ENCODE results near the gene MTHFD1L. TPM values are rescaled to one million over a fixed set of nuclear protein-coding genes. Genes with fewer than 3 reads are reported as not detected.
A peak's percentile ranks its signal among the peaks of the same experiment; 100 is the strongest.

Gene MTHFD1L
- total and polyA plus RNA-seq, 7 experiments from 2014 or later: 5.7 to 57.8 (median 7.8) TPM

DNA sequence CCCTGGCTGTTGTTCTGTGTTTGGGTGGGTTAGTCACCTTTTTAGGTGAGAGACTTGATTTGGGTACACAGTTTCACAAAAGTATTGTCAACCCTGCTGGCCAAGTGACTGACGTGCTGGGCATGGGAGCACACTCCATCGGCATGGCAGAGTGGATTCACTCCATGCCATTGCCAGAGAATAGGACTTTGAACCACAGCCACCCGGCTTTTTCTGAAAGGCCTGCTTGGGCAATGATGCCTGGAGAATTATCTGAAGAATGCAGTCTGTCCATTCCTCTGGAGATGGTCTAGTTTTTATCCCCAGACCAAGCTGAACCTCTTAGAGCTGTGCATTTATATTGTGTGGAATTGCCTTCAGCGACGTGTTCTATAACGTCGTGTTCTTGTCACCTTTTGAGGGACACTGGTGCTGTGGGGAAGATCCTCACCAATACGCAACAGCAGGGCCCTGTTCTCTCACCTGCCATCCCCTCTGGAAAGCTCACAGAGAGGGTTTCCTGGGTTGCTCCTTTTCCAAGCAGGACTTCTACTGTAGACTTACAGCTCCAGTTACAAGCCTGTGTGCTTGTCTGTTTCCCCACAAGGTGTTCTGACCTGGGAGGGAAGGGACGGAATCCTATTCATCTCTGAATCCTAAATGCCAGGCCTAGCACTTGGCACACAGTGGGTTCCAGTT is 190.9 kb downstream of the MTHFD1L start:
- no peak for ATAC-seq
- ChIA-PET CTCF (interaction anchor here (0.6 kb wide), 1 partner anchor 1185 kb away, joined by 3 read pairs; no protein-coding TSS in a partner anchor), POLR2A (no interaction called here)
- H3K27me3 Mint-ChIP-seq: no peaks in the 10 kb centered on the region
- no peaks in the 10 kb centered on the region for H3K4me1 Mint-ChIP-seq
- Histone ChIP-seq H3K27ac (ENCODE audit: low read depth, low read length) (no peak overlapping the region), H3K36me3 (ENCODE audit: control insufficient read depth in 2 of 3, insufficient read depth in 3 of 3, low read length in 3 of 3) (no peaks in the 10 kb centered on the region), H3K4me1 (ENCODE audit: control insufficient read depth in 2 of 2, insufficient read depth in 2 of 2, low read length in 2 of 2) (no peaks in the 10 kb centered on the region), H3K4me3 (ENCODE audit: low read length) (no peak overlapping the region), H3K27me3 (ENCODE audit: control insufficient read depth in 2 of 2, insufficient read depth in 2 of 2, low read length in 2 of 2) (no peaks in the 10 kb centered on the region), H3K9me3 (ENCODE audit: control insufficient read depth in 2 of 3, low read length in 3 of 3) (no peaks in the 10 kb centered on the region)
- no peak overlapping the region for H3K27ac Mint-ChIP-seq
- H3K9me3 Mint-ChIP-seq: no peaks in the 10 kb centered on the region
- intact Hi-C loops (cut with micrococcal nuclease): no loop called here
- no peak for DNase-seq
- H3K4me3 Mint-ChIP-seq: no peak overlapping the region
- peaks cover under 1 to 11% (median 5%) of the 10 kb centered on the region in 5 donors for H3K36me3 Mint-ChIP-seq

DNA sequence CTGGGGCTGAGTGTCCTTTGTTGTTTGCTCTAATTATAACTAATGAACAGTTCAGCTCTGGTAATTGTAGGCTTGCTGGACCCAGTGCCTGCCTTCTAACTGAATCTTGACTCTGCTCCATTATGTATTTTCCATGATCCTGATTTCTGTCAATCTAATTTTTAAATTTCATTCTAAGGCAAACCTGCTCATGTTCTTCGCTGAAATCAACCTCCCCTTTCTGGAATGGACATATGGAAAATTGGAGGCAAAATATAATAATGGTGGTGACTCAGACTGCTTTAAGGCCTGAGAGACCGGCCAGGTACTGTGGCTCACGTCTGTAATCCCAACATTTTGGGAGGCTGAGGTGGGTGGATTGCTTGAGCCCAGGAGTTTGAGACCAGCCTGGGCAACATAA is 191.6 kb downstream of the MTHFD1L start:
- Histone ChIP-seq H3K9me3 (ENCODE audit: control insufficient read depth in 2 of 3, low read length in 3 of 3) (no peaks in the 10 kb centered on the region), H3K4me3 (ENCODE audit: low read length) (no peak overlapping the region), H3K4me1 (ENCODE audit: control insufficient read depth in 2 of 2, insufficient read depth in 2 of 2, low read length in 2 of 2) (no peaks in the 10 kb centered on the region), H3K36me3 (ENCODE audit: control insufficient read depth in 2 of 3, insufficient read depth in 3 of 3, low read length in 3 of 3) (no peaks in the 10 kb centered on the region), H3K27ac (ENCODE audit: low read depth, low read length) (no peak overlapping the region), H3K27me3 (ENCODE audit: control insufficient read depth in 2 of 2, insufficient read depth in 2 of 2, low read length in 2 of 2) (no peaks in the 10 kb centered on the region)
- no peaks in the 10 kb centered on the region for H3K27me3 Mint-ChIP-seq
- H3K36me3 Mint-ChIP-seq: peaks cover 0 to 4% (median 4%) of the 10 kb centered on the region in 5 donors
- no peak for ATAC-seq
- H3K27ac Mint-ChIP-seq: no peak overlapping the region
- ChIA-PET CTCF (no interaction called here), POLR2A (no interaction called here)
- no peak overlapping the region for H3K4me3 Mint-ChIP-seq
- no peaks in the 10 kb centered on the region for H3K9me3 Mint-ChIP-seq
- intact Hi-C loops (cut with micrococcal nuclease): no loop called here
- H3K4me1 Mint-ChIP-seq: no peaks in the 10 kb centered on the region
- no peak for DNase-seq

GRCh38 chr6:151058021-151058733 is 192.7 kb downstream of the MTHFD1L start:
- ATAC-seq: no peak

GRCh38 chr6:151059612-151060095 is 194.2 kb downstream of the MTHFD1L start:
- no peaks in the 10 kb centered on the region for H3K27me3 ChIP-seq (ENCODE audit: control insufficient read depth in 2 of 2, insufficient read depth in 2 of 2, low read length in 2 of 2)
- H3K27ac ChIP-seq (ENCODE audit: low read depth, low read length): no peak overlapping the region
- ATAC-seq (peak; percentile 81), DNase-seq (no peak)
- no peak overlapping the region for H3K4me3 Mint-ChIP-seq
- H3K4me3 ChIP-seq (ENCODE audit: low read length): no peak overlapping the region
- H3K27me3 Mint-ChIP-seq: no peaks in the 10 kb centered on the region
- H3K9me3 Mint-ChIP-seq: no peaks in the 10 kb centered on the region
- CTCF ChIA-PET: no interaction called here
- intact Hi-C loops (cut with micrococcal nuclease): loop anchor here in 1 of 2 donors (5.0 kb wide), 1 partner anchor 92 kb away; no protein-coding TSS in a partner anchor
- H3K36me3 ChIP-seq (ENCODE audit: control insufficient read depth in 2 of 3, insufficient read depth in 3 of 3, low read length in 3 of 3): no peaks in the 10 kb centered on the region
- no peaks in the 10 kb centered on the region for H3K4me1 Mint-ChIP-seq
- peak overlapping the region in 1 of 9 donors; percentile 59 for H3K27ac Mint-ChIP-seq
- peaks cover 0 to 4% (median 2%) of the 10 kb centered on the region in 5 donors for H3K36me3 Mint-ChIP-seq
- no peaks in the 10 kb centered on the region for H3K4me1 ChIP-seq (ENCODE audit: control insufficient read depth in 2 of 2, insufficient read depth in 2 of 2, low read length in 2 of 2)
- no peaks in the 10 kb centered on the region for H3K9me3 ChIP-seq (ENCODE audit: control insufficient read depth in 2 of 3, low read length in 3 of 3)
- POLR2A ChIA-PET: no interaction called here

More at GRCh38 chr6:151058021-151058733, 192.7 kb downstream of the MTHFD1L start:
- CTCF ChIA-PET: no interaction called here
- Histone ChIP-seq H3K9me3 (ENCODE audit: control insufficient read depth in 2 of 3, low read length in 3 of 3) (no peaks in the 10 kb centered on the region), H3K27me3 (ENCODE audit: control insufficient read depth in 2 of 2, insufficient read depth in 2 of 2, low read length in 2 of 2) (no peaks in the 10 kb centered on the region), H3K4me1 (ENCODE audit: control insufficient read depth in 2 of 2, insufficient read depth in 2 of 2, low read length in 2 of 2) (no peaks in the 10 kb centered on the region), H3K4me3 (ENCODE audit: low read length) (no peak overlapping the region), H3K27ac (ENCODE audit: low read depth, low read length) (no peak overlapping the region), H3K36me3 (ENCODE audit: control insufficient read depth in 2 of 3, insufficient read depth in 3 of 3, low read length in 3 of 3) (no peaks in the 10 kb centered on the region)
- no peaks in the 10 kb centered on the region for H3K27me3 Mint-ChIP-seq
- no peaks in the 10 kb centered on the region for H3K4me1 Mint-ChIP-seq
- H3K4me3 Mint-ChIP-seq: no peak overlapping the region
- DNase-seq: no peak
- intact Hi-C loops (cut with micrococcal nuclease): no loop called here
- H3K36me3 Mint-ChIP-seq: peaks cover 0 to 4% (median 3%) of the 10 kb centered on the region in 5 donors
- no peak overlapping the region for H3K27ac Mint-ChIP-seq
- POLR2A ChIA-PET: no interaction called here
- H3K9me3 Mint-ChIP-seq: no peaks in the 10 kb centered on the region

- no peak overlapping the region for H3K27ac Mint-ChIP-seq
- intact Hi-C loops (cut with micrococcal nuclease): loop anchor here in 1 of 2 donors (5.0 kb wide), 1 partner anchor 93 kb away; no protein-coding TSS in a partner anchor
- Histone ChIP-seq H3K27me3 (ENCODE audit: control insufficient read depth in 2 of 2, insufficient read depth in 2 of 2, low read length in 2 of 2) (no peaks in the 10 kb centered on the region), H3K4me3 (ENCODE audit: low read length) (no peak overlapping the region), H3K36me3 (ENCODE audit: control insufficient read depth in 2 of 3, insufficient read depth in 3 of 3, low read length in 3 of 3) (no peaks in the 10 kb centered on the region), H3K4me1 (ENCODE audit: control insufficient read depth in 2 of 2, insufficient read depth in 2 of 2, low read length in 2 of 2) (no peaks in the 10 kb centered on the region), H3K27ac (ENCODE audit: low read depth, low read length) (no peak overlapping the region), H3K9me3 (ENCODE audit: control insufficient read depth in 2 of 3, low read length in 3 of 3) (no peaks in the 10 kb centered on the region)
- ATAC-seq (peak; percentile 18), DNase-seq (no peak)
- no peaks in the 10 kb centered on the region for H3K27me3 Mint-ChIP-seq
- POLR2A ChIA-PET: no interaction called here
- H3K4me1 Mint-ChIP-seq: no peaks in the 10 kb centered on the region
- H3K9me3 Mint-ChIP-seq: no peaks in the 10 kb centered on the region
- CTCF ChIA-PET: no interaction called here
- no peak overlapping the region for H3K4me3 Mint-ChIP-seq
- H3K36me3 Mint-ChIP-seq: peaks cover 0 to 7% (median 4%) of the 10 kb centered on the region in 5 donors
Observed at GRCh38 chr6:151060096-151060765, 194.7 kb downstream of the MTHFD1L start.

- no peaks in the 10 kb centered on the region for H3K4me1 ChIP-seq (ENCODE audit: control insufficient read depth in 2 of 2, insufficient read depth in 2 of 2, low read length in 2 of 2)
- ATAC-seq (no peak), DNase-seq (no peak)
- Mint-ChIP-seq H3K27ac (no peak overlapping the region), H3K9me3 (no peaks in the 10 kb centered on the region), H3K4me3 (no peak overlapping the region), H3K4me1 (no peaks in the 10 kb centered on the region), H3K27me3 (no peaks in the 10 kb centered on the region), H3K36me3 (peaks cover 0 to 14% (median 4%) of the 10 kb centered on the region in 5 donors)
- H3K4me3 ChIP-seq (ENCODE audit: low read length): no peak overlapping the region
- no peak overlapping the region for H3K27ac ChIP-seq (ENCODE audit: low read depth, low read length)
- no peaks in the 10 kb centered on the region for H3K9me3 ChIP-seq (ENCODE audit: control insufficient read depth in 2 of 3, low read length in 3 of 3)
- ChIA-PET CTCF (no interaction called here), POLR2A (no interaction called here)
- H3K36me3 ChIP-seq (ENCODE audit: control insufficient read depth in 2 of 3, insufficient read depth in 3 of 3, low read length in 3 of 3): no peaks in the 10 kb centered on the region
- no peaks in the 10 kb centered on the region for H3K27me3 ChIP-seq (ENCODE audit: control insufficient read depth in 2 of 2, insufficient read depth in 2 of 2, low read length in 2 of 2)
- intact Hi-C loops (cut with micrococcal nuclease): loop anchor here in 1 of 2 donors (5.0 kb wide), 1 partner anchor 94 kb away; no protein-coding TSS in a partner anchor
Observed at GRCh38 chr6:151060766-151061531, 195.4 kb downstream of the MTHFD1L start.
